Upper lobe of left lung (tissue), 4 donors: ENCODE results near the gene CDK6.

Experiments used
- POLR2A ChIP-seq, 4 donors: fragments of 450-650 bp; IDR thresholded peaks; one replicate each; pipeline ENCODE4 v1.5.1; 2016 to 2017; ENCODE audit warnings: antibody characterized with exemption in 4 of 4, mild to moderate bottlenecking in 2 of 4
- POLR2AphosphoS5 ChIP-seq, 2 donors: sonication (generic); formaldehyde crosslinking; IDR thresholded peaks; one replicate each; pipeline ENCODE4 v1.5.1; 2017; ENCODE audit warnings: antibody characterized with exemption in 2 of 2
- TF ChIP-seq, protein P1 (sequence below), 6 experiments: fragments of 450-650 bp in 4 of 6; fragments of 200-600 bp in 2 of 6; sonication (generic) in 2 of 6; IDR thresholded peaks; one replicate each; pipeline ENCODE4 v1.5.1; 2016 to 2019; ENCODE audit warnings: antibody characterized with exemption in 6 of 6

DNA sequence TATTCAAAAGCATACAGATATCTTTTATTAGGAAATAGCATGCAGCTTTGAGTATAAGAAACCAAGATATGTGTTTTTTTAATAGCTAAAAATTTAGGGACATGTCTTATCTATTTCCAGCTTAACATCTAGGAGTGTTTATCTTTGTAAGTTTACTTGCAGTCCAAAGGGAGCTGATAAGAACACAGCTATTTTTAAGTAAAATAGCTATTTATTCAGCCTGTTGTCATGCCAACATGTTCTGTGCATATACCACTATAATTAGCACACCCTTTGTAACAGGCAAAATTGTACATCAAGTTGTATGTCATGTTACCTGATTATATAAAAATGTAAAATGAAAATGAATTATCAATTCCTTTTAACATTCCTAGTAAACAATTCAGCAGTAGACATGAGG lies 275.8 kb downstream of the CDK6 start:
- TF ChIP-seq POLR2A (IDR thresholded peaks at IDR 0.05) (no peak), POLR2AphosphoS5 (IDR thresholded peaks at IDR 0.05) (no peak)
- TF ChIP-seq, protein P1, sequence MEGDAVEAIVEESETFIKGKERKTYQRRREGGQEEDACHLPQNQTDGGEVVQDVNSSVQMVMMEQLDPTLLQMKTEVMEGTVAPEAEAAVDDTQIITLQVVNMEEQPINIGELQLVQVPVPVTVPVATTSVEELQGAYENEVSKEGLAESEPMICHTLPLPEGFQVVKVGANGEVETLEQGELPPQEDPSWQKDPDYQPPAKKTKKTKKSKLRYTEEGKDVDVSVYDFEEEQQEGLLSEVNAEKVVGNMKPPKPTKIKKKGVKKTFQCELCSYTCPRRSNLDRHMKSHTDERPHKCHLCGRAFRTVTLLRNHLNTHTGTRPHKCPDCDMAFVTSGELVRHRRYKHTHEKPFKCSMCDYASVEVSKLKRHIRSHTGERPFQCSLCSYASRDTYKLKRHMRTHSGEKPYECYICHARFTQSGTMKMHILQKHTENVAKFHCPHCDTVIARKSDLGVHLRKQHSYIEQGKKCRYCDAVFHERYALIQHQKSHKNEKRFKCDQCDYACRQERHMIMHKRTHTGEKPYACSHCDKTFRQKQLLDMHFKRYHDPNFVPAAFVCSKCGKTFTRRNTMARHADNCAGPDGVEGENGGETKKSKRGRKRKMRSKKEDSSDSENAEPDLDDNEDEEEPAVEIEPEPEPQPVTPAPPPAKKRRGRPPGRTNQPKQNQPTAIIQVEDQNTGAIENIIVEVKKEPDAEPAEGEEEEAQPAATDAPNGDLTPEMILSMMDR (IDR thresholded peaks at IDR 0.05): no peak
